NCI-H1105 treated with DMSO at 0.1 percent for 48 hours (cell line): ENCODE results near the gene UST.
"Not testable (repeated sequence)": the region's sequence is repeated elsewhere in the genome, so short reads cannot be mapped to it uniquely, and the experiment has no call there.

Experiments
- DNase-seq: peaks from one replicate; lab custom pipeline; 2025; lab: John Stamatoyannopoulos, UW

Gene UST

GRCh38 chr6:148736774-148737412 is 9.9 kb upstream of the UST start:
- DNase-seq, result no peak

DNA sequence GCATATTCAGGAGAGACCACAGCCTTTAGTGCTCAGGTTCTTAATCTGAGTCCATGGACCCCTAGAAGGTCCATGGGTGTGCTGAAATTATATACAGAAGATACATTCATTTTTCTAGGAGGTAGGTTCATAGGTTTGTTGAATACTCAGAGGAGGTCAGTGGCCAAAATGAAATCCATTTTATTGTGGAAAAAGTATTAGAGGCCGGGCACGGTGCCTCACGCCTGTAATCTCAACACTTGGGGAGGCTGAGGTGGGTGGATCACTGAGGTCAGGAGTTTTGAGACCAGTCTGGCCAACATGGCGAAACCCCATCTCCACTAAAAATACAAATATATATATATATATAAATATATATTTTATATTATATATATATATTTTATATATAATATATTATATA is 9.0 kb upstream of the UST start:
- DNase-seq, result no peak

- DNase-seq, result no peak
These were observed 7.6 kb upstream of the UST start for GRCh38 chr6:148738946-148739821.

- no peak for DNase-seq
These were observed 7.1 kb upstream of the UST start for GRCh38 chr6:148739822-148740128.

- DNase-seq, result no peak
These were observed 3.4 kb upstream of the UST start for GRCh38 chr6:148743476-148743875.

GRCh38 chr6:148745926-148746325 is 904 bp upstream of the UST start:
- no peak for DNase-seq

- DNase-seq, result no peak
These were observed 278 bp downstream of the UST start for GRCh38 chr6:148747145-148747470.

- DNase-seq, result peak; percentile 62
These were observed 788 bp downstream of the UST start for GRCh38 chr6:148747471-148748165.

DNA sequence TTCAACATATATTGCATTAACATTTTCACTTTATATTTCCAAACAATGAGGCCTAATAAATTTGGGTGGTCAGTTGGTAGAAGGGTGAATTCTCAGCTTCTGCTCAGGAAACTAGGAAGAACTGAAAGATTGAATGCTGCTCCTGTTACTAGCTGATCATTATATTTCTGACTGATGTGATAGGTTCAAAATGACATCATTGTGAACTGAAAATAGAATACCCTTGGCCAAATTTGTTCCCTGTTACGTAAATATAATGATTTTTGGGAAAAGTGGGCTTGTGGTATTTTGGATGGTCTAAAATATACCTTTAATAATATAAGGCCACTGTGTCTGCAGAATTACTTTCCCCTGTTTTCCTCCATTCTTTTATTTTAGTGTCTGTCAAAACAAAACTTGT is 2.8 kb downstream of the UST start:
- DNase-seq, result no peak

DNA sequence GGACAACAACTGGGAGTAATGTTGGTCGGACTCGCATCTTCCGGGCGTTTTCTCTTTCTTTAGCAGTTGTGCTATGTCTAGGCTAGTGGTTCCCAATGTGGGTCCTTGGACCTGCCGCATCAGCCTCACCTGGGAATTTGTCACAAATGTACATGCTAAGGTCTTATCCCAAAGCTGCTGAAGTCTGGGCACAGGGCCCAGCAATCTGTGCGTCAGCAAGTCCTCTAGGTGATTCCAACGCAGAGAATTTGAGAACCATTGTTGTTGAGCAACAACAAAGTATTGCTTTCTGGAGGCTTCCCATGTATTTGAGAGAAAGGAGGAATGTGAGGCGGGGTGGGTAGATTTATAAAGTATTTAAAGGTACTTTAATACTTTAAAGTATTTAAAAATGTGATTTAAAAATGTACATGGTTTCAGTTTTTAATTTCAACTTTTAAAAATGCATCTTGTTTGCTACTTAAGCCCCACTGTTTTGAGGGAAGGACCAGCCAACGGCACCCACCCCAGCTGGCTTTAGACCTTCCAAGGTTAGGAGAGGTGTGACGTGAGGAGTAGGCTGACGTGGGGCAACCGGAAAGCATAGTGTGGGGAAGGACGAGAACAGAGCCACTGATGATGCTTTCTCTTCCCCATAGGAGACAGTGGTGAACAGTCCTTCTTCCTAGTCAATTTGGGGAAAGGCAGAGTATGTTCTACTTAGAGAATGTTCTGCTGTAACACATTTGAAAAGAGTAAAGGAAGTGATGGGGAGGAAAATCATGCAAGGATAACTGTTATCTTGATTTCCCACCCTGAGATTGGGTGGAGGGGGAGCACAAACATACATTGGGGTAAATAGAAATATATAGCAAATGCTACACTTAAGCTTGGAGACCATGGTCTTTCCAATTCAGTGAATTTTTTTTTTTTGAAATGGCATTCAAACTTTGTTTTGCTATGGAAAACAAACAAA is 4.3 kb downstream of the UST start:
- DNase-seq, result no peak

DNA sequence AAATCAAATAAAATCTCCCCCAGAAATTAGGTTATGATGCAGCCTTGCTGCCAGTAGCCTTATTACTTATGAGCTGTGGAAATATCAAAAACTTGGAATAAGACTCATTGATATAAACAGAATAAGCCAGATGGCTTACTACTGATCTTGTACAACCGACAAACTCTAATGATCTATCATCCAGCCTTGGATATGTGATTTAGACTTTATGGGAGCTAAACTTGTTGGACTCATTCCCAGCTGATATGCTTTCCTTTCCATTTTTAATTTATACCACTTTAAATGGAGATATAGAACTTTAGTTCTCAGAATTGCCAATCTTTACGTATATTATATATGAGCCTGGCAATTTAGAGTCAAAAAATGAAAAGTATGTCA is 5.0 kb downstream of the UST start:
- DNase-seq, result no peak

GRCh38 chr6:148755379-148755778 is 8.5 kb downstream of the UST start:
- DNase-seq, result not testable (repeated sequence)

- no peak for DNase-seq
These were observed 11.2 kb downstream of the UST start for GRCh38 chr6:148757944-148758480.

DNA sequence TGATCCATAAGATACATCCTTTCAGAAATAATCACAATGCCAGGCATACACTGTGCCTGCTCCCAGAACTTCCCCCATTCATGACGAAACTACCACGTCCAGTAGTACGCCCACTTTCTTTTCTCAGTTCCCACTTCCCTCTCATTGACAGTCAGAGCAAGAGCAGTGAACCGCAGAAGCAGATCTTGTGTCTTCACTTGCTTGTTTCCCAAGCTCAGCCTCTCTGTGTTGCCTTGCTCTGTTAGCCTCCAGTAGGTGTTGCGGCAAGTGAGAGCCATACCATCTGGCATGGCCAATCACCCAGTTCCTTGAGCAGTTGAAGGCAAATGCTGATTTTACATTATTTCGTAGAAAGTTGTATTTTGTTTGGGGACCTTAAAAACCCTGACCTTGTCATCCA is 11.7 kb downstream of the UST start:
- no peak for DNase-seq

GRCh38 chr6:148760258-148760534 is 13.4 kb downstream of the UST start:
- no peak for DNase-seq

DNA sequence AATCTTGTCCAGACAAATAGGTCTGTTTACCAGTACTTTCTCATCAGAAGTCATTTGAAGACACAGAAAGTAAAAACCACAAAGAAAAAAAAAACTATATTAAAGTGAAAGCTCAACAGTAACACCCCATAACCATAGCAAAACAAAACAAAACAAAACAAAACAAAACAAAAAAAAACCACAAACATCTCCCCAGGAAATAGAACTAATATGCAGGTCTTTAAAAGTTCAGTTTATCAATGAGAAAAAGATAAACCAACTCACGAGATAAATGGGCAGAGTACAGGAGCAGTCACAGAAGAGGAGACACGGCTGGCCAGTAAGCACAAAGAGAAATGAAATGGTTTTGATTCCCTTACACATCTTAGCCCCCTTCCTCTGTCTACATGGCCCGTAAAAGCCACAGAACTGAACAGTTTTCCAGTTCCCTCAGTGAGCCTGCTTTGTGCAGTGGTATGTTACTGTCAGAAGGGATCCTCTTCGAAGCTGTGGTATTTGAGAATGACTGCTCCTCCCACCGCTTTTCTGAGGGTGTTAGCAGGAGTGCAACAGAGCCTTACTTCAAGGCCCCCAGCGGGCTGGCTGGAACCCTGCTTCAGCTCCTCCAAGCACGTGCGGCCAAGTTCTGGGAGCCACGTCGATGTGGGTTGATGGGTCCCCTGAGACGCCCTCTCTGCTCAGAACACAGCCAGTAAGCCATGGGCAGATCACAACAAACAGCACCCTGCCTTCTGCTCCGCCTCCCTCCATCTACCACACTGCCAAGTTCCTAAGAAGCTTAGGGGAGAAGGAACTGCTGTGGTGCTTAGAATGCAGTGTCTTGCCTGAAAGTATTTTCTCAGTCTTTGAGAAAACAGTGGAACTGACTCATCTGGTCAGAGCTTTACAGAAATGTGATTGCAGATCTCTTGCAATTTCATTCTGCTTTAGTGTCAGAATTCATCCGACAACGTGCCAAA is 14.0 kb downstream of the UST start:
- no peak for DNase-seq

- DNase-seq, result no peak
These were observed 14.7 kb downstream of the UST start for GRCh38 chr6:148761527-148762011.

GRCh38 chr6:148762231-148762630 is 15.4 kb downstream of the UST start:
- DNase-seq, result no peak

DNA sequence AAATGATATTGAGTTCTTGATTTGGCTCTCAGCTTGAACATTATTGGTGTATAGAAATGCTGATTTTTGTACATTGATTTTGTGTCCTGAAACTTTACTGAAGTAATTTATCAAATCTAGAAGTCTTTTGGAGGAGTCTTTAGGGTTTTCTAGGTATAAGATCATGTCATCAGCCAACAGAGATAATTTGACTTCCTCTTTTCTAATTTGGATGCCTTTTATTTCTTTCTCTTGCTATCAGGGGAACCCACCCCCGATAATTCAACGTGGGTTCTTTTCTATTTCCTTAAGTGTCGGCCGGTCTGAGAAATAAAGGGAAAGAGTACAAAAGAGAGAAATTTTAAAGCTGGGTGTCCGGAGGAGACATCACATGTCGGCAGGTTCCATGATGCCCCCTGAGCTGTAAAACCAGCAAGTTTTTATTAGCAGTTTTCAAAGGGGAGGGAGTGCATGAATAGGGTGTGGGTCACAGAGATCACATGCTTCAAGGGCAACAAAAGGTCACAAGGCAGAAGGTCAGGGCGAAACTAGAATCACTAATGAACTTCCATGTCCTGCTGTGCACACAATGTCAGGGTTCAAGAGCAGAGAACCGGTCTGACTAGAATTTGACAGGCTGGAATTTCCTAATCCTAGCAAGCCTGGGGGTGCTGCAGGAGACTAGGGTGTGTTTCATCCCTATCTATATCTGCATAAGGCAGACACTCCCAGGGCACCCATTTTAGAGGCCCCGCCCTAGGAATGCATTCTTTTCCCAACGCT is 17.6 kb downstream of the UST start:
- DNase-seq, result not testable (repeated sequence)
